SK-N-SH treated with all-trans-retinoic acid at 6 μM for 48 hours (cell line): ENCODE measurements around the gene NEB.

Experiments
- ARNTL ChIP-seq: fragments of 450-650 bp; formaldehyde crosslinking; IDR thresholded peaks from 2 replicates; pipeline ENCODE4 v1.5.0; 2020; ENCODE audit warnings: low read depth, mild to moderate bottlenecking, moderate library complexity, borderline replicate concordance
- BACH2 ChIP-seq: fragments of 250-450 bp; sonication (Bioruptor Pico); IDR thresholded peaks from 2 replicates; pipeline ENCODE4 v1.9.0; 2021; ENCODE audit warnings: mild to moderate bottlenecking, borderline replicate concordance
- GLIS3 ChIP-seq: fragments of 250-450 bp; sonication (Bioruptor Pico); IDR thresholded peaks from 2 replicates; pipeline ENCODE4 v1.5.0; 2020; ENCODE audit warnings: mild to moderate bottlenecking, moderate library complexity
- ISL1 ChIP-seq: fragments of 250-450 bp; sonication (Bioruptor Pico); IDR thresholded peaks from 2 replicates; pipeline ENCODE4 v2.1.2; 2022; ENCODE audit warnings: mild to moderate bottlenecking, moderate library complexity
- PATZ1 ChIP-seq: fragments of 250-450 bp; sonication (Bioruptor Pico); IDR thresholded peaks from 2 replicates; pipeline ENCODE4 v1.8.0; 2020; ENCODE audit warnings: mild to moderate bottlenecking, moderate library complexity, borderline replicate concordance
- RARB ChIP-seq: fragments of 250-450 bp; sonication (Bioruptor Pico); IDR thresholded peaks from 2 replicates; pipeline ENCODE4 v1.8.0; 2021; ENCODE audit warnings: mild to moderate bottlenecking, moderate library complexity
- ZFP3 ChIP-seq: fragments of 250-450 bp; sonication (Bioruptor Pico); IDR thresholded peaks from 2 replicates; pipeline ENCODE4 v1.5.0; 2020; ENCODE audit warnings: mild to moderate bottlenecking, moderate library complexity
- ZFP30 ChIP-seq: fragments of 450-650 bp; formaldehyde crosslinking; IDR thresholded peaks from 2 replicates; pipeline ENCODE4 v1.5.0; 2022; ENCODE audit warnings: mild to moderate bottlenecking, moderate library complexity
- ZNF565 ChIP-seq: fragments of 450-650 bp; formaldehyde crosslinking; conservative IDR thresholded peaks from 2 replicates; pipeline ENCODE4 v1.5.0; 2020; ENCODE audit warnings: low read depth, mild to moderate bottlenecking, moderate library complexity
- ZNF70 ChIP-seq: fragments of 450-650 bp; formaldehyde crosslinking; IDR thresholded peaks from 2 replicates; pipeline ENCODE4 v1.5.0; 2020; ENCODE audit warnings: mild to moderate bottlenecking, moderate library complexity

GRCh38 chr2:151682459-151683003 is 51.7 kb downstream of the NEB start:
- TF ChIP-seq RARB (no peak), GLIS3 (CRISPR knock-in tag) (no peak), ZNF70 (CRISPR knock-in tag) (no peak), BACH2 (no peak), ISL1 (CRISPR knock-in tag) (no peak), ZNF565 (CRISPR knock-in tag) (no peak), ARNTL (CRISPR knock-in tag) (no peak), PATZ1 (CRISPR knock-in tag) (no peak), ZFP3 (CRISPR knock-in tag) (no peak), ZFP30 (no peak)
